HG02642 (cell line): ENCODE data around the gene ACAD9.

Experiments
- ATAC-seq: cut with Tn5 transposase; IDR thresholded peaks from one replicate; pipeline ENCODE4 v1.9.1; 2021; ENCODE audit warnings: mild to moderate bottlenecking; ENCODE audit not compliant: unreplicated experiment, poor library complexity

Gene ACAD9

GRCh38 chr3:128932516-128933212 is 53.2 kb downstream of the ACAD9 start:
- no peak for ATAC-seq

DNA sequence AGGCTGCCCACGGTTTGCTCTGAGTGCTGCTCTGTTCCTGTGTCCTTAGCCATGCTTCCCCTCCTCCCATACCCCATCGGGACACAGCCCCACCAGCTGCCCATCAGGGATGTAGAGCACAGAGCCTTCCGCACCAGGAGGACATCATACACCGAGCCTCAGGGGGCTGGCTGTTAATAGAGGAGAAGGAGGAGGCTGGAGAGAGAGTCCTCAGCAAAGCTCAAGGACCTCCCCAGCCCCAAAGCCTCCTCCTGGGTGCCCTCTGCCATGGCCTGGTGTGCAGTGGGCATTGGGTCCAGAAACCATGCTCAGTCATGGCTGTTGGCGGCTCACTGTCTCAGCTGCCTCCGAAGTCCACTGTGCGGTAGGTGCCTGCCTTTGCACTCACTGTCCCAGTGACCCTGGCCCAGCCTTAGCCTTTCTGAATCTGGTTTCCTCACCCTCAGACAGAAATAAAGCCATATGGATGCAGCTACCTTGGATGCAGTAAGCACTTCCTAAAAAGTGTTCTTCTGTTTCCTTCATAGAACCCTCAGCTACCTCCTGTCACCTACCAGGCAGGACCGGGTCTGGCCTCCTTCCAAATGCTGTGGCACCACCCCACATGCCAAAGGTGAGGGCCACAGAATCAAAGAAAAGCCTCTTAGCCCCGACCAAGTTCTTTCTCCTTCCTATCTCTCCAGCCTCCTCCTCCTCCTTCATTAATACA is 53.9 kb downstream of the ACAD9 start:
- ATAC-seq = no peak

- no peak for ATAC-seq
Observed at GRCh38 chr3:128933922-128934253, 54.5 kb downstream of the ACAD9 start.

DNA sequence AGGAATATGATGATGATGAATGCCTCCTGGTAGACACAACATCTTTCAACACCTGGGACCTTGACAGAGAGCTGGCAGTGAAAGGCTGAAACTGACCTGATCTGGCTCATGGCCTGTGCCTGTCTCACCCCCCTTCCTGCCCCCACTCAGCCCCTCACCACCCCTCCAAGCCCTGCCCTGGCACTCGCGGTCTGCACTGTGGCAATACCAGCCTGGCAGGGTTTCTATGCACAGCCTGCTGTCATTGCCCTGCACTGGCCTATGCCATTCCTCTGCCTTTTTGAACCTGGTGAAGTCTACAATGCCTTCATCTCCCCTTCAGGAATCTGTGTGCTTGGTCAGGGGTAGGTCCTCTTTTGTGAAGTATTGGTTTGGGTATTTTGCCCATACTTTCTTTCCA is 56.5 kb downstream of the ACAD9 start:
- ATAC-seq = no peak

DNA sequence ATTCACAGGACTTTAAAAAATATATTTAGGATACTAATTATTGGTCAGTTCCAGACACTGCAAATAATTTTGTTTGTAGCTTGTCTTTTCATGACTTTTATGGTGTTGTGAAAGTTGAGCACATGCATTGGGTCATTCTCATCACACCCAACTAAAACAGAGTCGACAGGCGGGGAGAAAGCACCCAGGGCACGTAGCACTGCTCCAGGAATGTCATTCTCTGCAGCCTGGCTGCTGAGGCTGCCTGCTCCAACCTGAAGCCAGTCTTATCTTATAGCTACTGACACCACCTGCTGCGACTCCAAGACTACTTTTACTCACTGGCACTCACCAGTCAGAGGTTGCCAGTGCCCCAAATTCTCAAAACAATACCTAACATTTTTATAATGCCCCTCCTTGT is 56.9 kb downstream of the ACAD9 start:
- no peak for ATAC-seq

DNA sequence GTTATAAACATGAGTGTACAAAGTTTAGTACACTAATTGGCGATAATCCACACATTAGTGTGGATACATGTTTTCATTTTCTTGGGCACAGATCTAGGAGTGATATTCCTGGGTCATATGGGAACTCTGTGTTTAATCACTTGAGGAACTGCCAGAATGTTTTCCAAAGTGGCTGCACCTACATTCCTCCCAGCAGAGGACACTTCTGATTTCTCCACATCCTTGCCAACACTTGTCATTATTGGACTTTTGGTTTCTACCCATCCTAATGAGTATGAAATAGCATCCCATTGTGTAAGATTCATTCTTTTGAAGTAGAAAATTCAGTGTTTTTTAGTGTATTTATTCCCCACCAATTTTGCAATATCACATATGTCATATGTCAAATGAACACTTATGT is 60.8 kb downstream of the ACAD9 start:
- ATAC-seq = no peak

- no peak for ATAC-seq
Observed at GRCh38 chr3:128942161-128942952, 62.9 kb downstream of the ACAD9 start.

DNA sequence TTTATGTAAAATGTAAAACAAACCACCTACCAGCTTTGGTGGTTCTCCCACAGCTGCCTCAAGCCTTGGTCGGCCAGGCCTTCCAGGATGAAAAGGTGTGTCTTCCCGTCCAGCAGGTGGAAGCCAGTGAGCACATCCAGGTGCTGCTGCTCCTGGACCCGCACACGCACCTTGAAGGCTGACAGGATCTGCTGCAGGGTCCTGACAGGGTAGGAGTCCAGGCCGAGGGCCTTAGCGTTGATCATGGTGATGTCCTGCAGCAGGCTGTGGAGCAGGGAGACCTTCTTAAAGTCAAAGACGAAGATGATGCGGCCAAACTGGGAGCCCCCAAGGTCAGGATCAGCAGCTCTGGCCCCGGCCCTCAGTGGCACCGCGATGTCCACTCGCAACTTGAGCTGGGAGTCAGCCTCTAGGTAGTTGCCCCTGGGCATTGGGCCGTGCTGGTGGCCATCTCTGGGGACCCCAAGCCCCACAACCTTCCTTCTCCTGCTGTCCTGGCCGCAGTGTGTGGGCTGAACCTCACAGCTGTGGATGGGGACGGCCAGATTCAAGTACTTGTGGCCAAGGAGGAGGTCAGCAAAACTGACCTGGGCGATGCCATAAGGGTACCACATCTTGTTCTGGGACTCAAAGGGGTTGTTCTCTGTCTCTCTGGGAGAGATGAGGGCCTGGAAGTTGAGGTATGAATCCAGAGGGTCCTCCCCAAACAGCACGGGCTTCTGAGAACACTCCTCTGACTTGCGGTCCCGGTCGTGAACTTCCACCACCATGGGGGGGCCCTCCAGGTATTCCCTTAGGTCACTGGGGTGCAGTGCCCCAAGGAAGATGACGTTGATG is 65.8 kb downstream of the ACAD9 start:
- ATAC-seq = no peak

DNA sequence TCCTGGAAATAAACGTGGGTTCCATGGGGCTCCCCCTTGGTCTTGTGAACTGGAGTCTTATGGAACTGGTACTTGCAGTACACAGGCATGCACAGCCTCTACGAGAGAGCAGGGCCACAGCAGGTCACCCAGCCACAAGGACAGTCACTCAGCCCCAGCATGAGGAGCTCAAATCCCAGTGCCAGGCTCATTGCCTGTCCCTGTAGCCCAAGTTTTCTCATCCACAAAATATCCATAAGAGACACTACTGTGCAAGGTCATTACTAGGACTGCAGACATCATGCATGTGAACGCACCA is 66.4 kb downstream of the ACAD9 start:
- no peak for ATAC-seq

GRCh38 chr3:128946411-128946810 is 67.0 kb downstream of the ACAD9 start:
- ATAC-seq = no peak

GRCh38 chr3:128949158-128949557 is 69.7 kb downstream of the ACAD9 start:
- ATAC-seq = no peak

DNA sequence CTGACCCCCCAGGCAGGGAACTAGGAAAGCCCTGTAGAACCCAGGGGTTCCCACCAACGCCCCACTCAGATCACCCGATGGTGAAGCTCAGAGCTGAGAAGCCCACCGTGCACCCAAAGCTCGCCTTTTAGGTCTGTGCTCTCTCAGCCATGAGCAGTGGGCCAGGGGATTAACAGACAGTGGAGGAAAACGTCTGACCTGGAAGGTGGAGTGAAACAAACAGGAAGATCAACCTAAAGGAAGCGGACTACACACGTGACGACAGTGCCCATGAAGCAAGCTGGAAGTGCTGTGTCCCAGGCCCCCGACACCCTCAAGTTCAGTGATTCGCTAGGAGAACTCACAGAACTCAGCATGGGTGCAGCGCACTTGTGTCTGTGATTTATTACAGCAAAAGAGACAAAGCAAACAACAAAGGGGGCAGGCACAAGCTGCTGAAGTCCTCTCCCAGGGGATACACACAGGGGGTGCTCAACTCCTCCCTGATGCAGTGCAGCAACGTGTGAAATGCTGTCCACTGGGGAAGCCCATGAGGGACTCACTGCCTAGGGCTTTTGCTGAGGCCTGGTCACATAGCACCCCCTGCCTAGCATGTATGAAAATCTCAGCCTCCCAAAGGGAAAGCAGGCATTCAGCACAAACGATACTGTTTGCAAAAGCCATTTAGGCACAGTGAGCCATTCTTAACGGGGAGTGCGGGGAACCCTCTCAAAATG is 71.0 kb downstream of the ACAD9 start:
- no peak for ATAC-seq

GRCh38 chr3:128956440-128956839 is 77.0 kb downstream of the ACAD9 start:
- no peak for ATAC-seq
